ENCODE data around the gene IL19. TPM values are rescaled to one million over a fixed set of nuclear protein-coding genes. Genes with fewer than 3 reads are reported as not detected.

Gene IL19
- 0.28 TPM in 1 of 2 replicates, not detected in the other for total RNA-seq

DNA sequence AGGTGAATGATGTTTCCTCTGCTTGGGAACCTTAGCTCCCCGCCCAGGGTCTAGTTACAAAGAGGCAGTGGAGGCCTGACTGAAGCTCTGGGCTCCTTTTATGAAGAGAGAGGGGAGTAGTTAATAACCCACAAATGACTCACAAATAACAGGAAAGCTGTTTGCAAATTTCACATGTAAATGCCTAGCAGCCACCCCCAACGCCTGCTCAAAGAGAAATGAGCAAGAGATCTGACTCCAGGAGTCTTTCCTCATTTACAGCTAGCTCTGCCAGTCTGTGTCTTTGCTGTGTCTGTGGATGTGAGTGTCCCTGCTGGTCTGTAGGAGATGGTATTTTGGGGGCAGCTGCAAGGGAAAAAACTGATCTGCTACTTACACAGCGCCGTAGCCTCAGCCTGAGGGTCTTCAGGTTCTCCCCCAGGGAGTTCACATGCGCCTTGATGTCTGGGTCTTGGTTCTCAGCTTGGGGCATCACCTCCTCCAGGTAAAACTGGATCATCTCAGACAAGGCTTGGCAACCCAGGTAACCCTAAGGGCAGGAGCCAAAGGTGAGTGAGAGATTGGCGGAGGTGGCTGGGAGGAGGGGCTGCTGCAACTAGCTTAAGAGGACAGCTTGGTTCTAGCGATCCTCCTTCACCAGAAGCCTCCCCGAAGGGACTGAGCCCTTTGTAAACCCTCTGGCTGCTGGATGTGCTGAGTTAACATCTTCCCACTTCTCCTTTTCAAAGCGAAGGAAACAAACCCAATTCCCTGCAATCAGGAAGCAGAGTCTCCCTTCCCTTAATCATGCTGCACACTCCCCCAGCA lies at the start of gene IL19:
Gene IL19 (plus strand): TSS at position 243 of the 807 bp plus-strand sequence. CDS start 65,890 bp downstream, outside the sequence.

DNA sequence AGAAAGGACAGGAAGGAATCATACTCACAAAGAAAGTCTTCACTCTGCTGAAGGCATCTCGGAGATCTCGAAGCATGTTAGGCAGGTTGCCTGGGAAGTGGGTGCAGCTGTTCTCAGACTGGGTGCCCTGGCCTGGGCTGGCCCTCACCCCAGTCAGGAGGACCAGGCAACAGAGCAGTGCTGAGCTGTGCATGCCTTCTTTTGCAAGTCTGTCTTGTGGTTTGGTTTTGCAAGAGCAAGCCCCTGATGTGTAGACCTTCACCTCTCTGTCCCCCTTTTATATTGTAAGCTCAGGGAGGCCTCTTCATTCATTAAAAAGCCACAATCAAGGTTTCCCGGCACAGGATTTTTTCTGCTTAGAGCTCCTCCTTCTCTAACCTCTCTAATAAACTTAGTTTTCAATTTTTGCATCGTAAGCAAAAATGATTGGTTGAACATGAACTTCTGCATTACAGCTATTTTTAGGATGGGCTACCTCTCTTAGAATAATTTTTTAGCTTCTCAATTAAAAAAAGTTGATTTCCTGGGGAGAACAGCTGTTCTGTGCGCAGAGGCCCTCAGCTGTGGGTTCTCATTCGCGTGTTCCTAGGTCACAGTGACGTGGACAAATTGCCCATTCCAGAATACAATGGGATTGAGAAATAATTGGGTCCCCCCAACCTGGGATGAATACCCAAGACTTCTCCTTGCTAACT lies 1.8 kb downstream of the IL19 start, which contains the start of gene IL10:
Gene IL10 (minus strand): TSS at position 252 of the 695 bp plus-strand sequence. CDS start 59 bp downstream, at position 193.

DNA sequence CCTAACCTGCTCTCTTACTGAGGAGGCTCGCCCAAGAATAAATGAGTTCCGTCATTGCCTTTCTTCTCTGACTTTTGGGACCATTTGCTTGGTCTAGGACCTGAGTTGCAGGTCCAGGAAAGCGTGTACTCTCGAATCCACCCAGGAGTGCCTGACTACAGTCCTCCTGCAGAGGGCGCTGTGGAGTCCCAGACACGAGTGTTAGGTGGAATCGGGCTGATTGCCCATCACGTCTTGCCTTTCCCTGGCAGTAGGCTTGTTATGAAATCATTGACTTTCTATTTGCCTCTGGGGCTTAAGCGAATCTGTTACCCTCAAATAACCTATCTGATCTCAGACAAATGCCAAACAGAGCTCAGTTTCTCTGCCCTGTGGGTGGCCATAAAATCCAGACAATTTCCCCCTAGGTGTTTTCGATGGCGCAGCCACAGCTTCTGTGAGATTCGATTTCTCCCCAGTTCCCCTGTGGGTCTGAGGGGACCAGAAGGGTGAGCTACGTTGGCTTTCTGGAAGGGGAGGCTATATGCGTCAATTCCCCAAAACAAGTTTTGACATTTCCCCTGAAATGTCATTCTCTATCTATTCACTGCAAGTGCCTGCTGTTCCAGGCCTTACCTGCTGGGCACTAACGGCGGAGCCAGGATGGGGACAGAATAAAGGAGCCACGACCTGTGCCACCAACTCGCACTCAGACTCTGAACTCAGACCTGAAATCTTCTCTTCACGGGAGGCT lies 94.5 kb downstream of the IL19 start, which contains the start of gene IL20:
Gene IL20 (plus strand): TSS at position 685 of the 733 bp plus-strand sequence. CDS start 230 bp downstream, outside the sequence.

Other genes starting within 250 kb of the IL19 start
- gene EIF2D, start 158.3 kb upstream of the IL19 start, total RNA-seq, result 47.5 and 52.2 TPM in 2 replicates
- 27.7 and 28.9 TPM in 2 replicates for gene DYRK3, start 135.2 kb upstream of the IL19 start, total RNA-seq
- gene MAPKAPK2, start 85.9 kb upstream of the IL19 start, total RNA-seq, result 31.4 and 40.2 TPM in 2 replicates
- gene IL10, start 1.7 kb downstream of the IL19 start, total RNA-seq, result not detected in 2 replicates
- gene IL20, start 94.8 kb downstream of the IL19 start, total RNA-seq, result 0.14 TPM in 1 of 2 replicates, not detected in the other
- gene IL24, start 126.7 kb downstream of the IL19 start, total RNA-seq, result 0.55 and 1.8 TPM in 2 replicates
- 0.09 and 0.57 TPM in 2 replicates for gene FCMR, start 151.2 kb downstream of the IL19 start, total RNA-seq
- not detected in 2 replicates for gene PIGR, start 175.7 kb downstream of the IL19 start, total RNA-seq
- gene FCAMR, start 199.7 kb downstream of the IL19 start, total RNA-seq, result not detected in 2 replicates